HepG2 (cell line): ENCODE results near the gene PARM1. TPM values are rescaled to one million over a fixed set of nuclear protein-coding genes. Genes with fewer than 3 reads are reported as not detected.

Source experiments
- ATAC-seq: fragments of 200-7000 bp; cut with Tn5 transposase; 3 replicates; pipeline ENCODE4 v1.9.1; 2020; ENCODE audit warnings: mild to moderate bottlenecking, moderate library complexity
- BruUV-seq: library from RNA; stranded (reverse); fragments of 400-500 nt; replicated peaks from 2 replicates; lab custom pipeline; 2021; lab: Mats Ljungman, UMichigan
- CTCF ChIA-PET: fragments of 300-600 bp; formaldehyde crosslinking; extraction: SDS; loops from one replicate; lab custom pipeline; 2021; ENCODE audit warnings: low total read pairs, inconsistent platforms, low intra/inter-chr PET ratio; lab: Yijun Ruan, JAX
- POLR2A ChIA-PET: fragments of 350-600 bp; sonication (Branson Sonifier 250); formaldehyde crosslinking; loops from one replicate; lab custom pipeline; 2020; ENCODE audit warnings: antibody characterized with exemption, inconsistent platforms; lab: Yijun Ruan, JAX
- DNase-seq: peaks from one replicate; pipeline ENCODE4 v3.0.0-alpha.2; 2015; ENCODE audit warnings: low spot score
- FAIRE-seq: peaks from 3 replicates; lab custom pipeline; 2011; peaks lifted over from hg19 to GRCh38; lab: Jason Lieb, UNC
- H2AFZ ChIP-seq: one replicate; pipeline ENCODE4 v1.6.1; 2011; ENCODE audit warnings: low read length, inconsistent platforms
- H3K27ac ChIP-seq: fragments of 300-600 bp; 3 replicates; pipeline ENCODE4 v1.8.0; 2011; ENCODE audit warnings: mixed run types, mild to moderate bottlenecking, mixed read lengths, low read length, inconsistent platforms; ENCODE audit not compliant: insufficient read depth; ENCODE audit errors: extremely low read length
- H3K27me3 ChIP-seq, 2 experiments: fragments of 200-600 bp in 1 of 2; 2 replicates in 1 of 2; 3 replicates in 1 of 2; pipeline versions ENCODE4 v1.6.0 to v1.8.0; 2011; ENCODE audit warnings: low read length in 2 of 2, mild to moderate bottlenecking in 2 of 2, moderate library complexity in 2 of 2, inconsistent platforms in 1 of 2; ENCODE audit not compliant: insufficient read depth in 2 of 2, control insufficient read depth in 1 of 2
- H3K36me3 ChIP-seq, 2 experiments: fragments of 200-600 bp in 1 of 2; replicated peaks in 1 of 2; 2 replicates in 1 of 2; 3 replicates in 1 of 2; pipeline versions ENCODE4 v1.5.1 to v1.8.0; 2011; ENCODE audit warnings: low read length in 2 of 2, inconsistent platforms in 1 of 2; ENCODE audit not compliant: insufficient read depth in 2 of 2, control insufficient read depth in 1 of 2
- H3K4me1 ChIP-seq: 2 replicates; pipeline ENCODE4 v1.5.1; 2012; ENCODE audit warnings: low read length, inconsistent platforms; ENCODE audit not compliant: insufficient read depth
- H3K4me2 ChIP-seq: 2 replicates; pipeline ENCODE4 v1.6.0; 2011; ENCODE audit warnings: low read depth, low read length, inconsistent platforms
- H3K4me3 ChIP-seq, 3 experiments: fragments of 200-600 bp in 1 of 3; sonication (generic), shearing (Covaris generic) in 1 of 3; replicated peaks in 1 of 3; 2 replicates each; pipeline ENCODE4 v1.5.1; 2011 to 2016; ENCODE audit warnings: low read length in 3 of 3, inconsistent platforms in 2 of 3, low read depth in 2 of 3, mild to moderate bottlenecking in 2 of 3, control low read depth in 1 of 3, mixed read lengths in 1 of 3; ENCODE audit not compliant: insufficient read depth in 1 of 3
- H3K79me2 ChIP-seq: one replicate; pipeline ENCODE4 v1.6.1; 2011; ENCODE audit warnings: low read length, inconsistent platforms; ENCODE audit not compliant: insufficient read depth
- H3K9ac ChIP-seq: 2 replicates; pipeline ENCODE4 v1.6.0; 2011; ENCODE audit warnings: mild to moderate bottlenecking, low read depth, low read length, inconsistent platforms; ENCODE audit not compliant: insufficient read depth
- H3K9me3 ChIP-seq: 2 replicates; pipeline ENCODE4 v1.5.1; 2012; ENCODE audit warnings: mild to moderate bottlenecking, low read length
- H4K20me1 ChIP-seq: 2 replicates; pipeline ENCODE4 v1.6.0; 2011; ENCODE audit warnings: inconsistent platforms, mild to moderate bottlenecking, low read length, moderate library complexity; ENCODE audit not compliant: insufficient read depth
- ARID2 ChIP-seq: sonication (generic); formaldehyde crosslinking; IDR thresholded peaks from 2 replicates; pipeline ENCODE4 v1.8.1; 2022; ENCODE audit warnings: mild to moderate bottlenecking, missing genetic modification reagents, borderline replicate concordance
- ASH2L ChIP-seq: fragments of 300-600, 200-600 bp; sonication (generic); IDR thresholded peaks from 2 replicates; pipeline ENCODE4 v1.7.0; 2017; ENCODE audit warnings: low read depth, mild to moderate bottlenecking, moderate library complexity, mixed read lengths, low read length; ENCODE audit not compliant: insufficient read length
- CC2D1A ChIP-seq: sonication (generic); formaldehyde crosslinking; IDR thresholded peaks from 2 replicates; pipeline ENCODE4 v1.8.1; 2023; ENCODE audit warnings: mild to moderate bottlenecking, missing genetic modification reagents
- FOXK2 ChIP-seq: fragments of 450-650 bp; IDR thresholded peaks from 2 replicates; pipeline ENCODE4 v1.6.1; 2016
- HNRNPH1 ChIP-seq: fragments of 200-400 bp; formaldehyde crosslinking; optimal IDR thresholded peaks from 2 replicates; pipeline ENCODE3; 2017; ENCODE audit warnings: mild to moderate bottlenecking, low read depth, low read length
- MYC ChIP-seq: sonication (generic); formaldehyde crosslinking; IDR thresholded peaks from 2 replicates; pipeline ENCODE4 v1.9.0; 2021; ENCODE audit warnings: missing genetic modification reagents, borderline replicate concordance
- RXRA ChIP-seq: sonication (generic); formaldehyde crosslinking; IDR thresholded peaks from 2 replicates; pipeline ENCODE4 v1.5.1; 2020; ENCODE audit warnings: missing genetic modification reagents
- ZNF282 ChIP-seq: fragments of 450-650 bp; IDR thresholded peaks from 2 replicates; pipeline ENCODE4 v1.6.1; 2018; ENCODE audit not compliant: partially characterized antibody
- ZNF510 ChIP-seq: sonication (generic); formaldehyde crosslinking; IDR thresholded peaks from 2 replicates; pipeline ENCODE4 v1.4.0; 2020; ENCODE audit warnings: low read depth, mild to moderate bottlenecking, missing genetic modification reagents
- WGBS: methylation state at CpG from one replicate; pipeline ENCODE4 v1.1.6; 2017; ENCODE audit warnings: low lambda C conversion rate; 5-methylcytosine and 5-hydroxymethylcytosine counted together
- in situ Hi-C: cut with HindIII; loops from 2 replicates; pipeline ENCODE4 v1.10.0; 2017; ENCODE audit warnings: low pct_unique_long_range_greater_than_20kb; ENCODE audit not compliant: extremely low pct_ligation_motif_present
- intact Hi-C: fragments of 100-400 bp; cut with micrococcal nuclease; formaldehyde crosslinking; loops from one replicate; pipeline ENCODE4 v1.10.0; 2022; ENCODE audit not compliant: unreplicated experiment
- polyA plus RNA-seq, 8 experiments: library from polyadenylated mRNA; depleted of rRNA in 3 of 8; stranded (reverse) in 7 of 8; unstranded in 1 of 8; fragments of >200 nt; fragmentation: Illumina TruSeq in 4 of 8; extraction: Trizol in 4 of 8; gene quantifications; 2 replicates each; pipeline versions ENCODE4 v1.2.1 to v1.2.3, GENCODE V29; 2011 to 2016; ENCODE audit warnings: low read depth in 4 of 8, missing spikeins in 1 of 8, mixed read lengths in 1 of 8; ENCODE audit not compliant: insufficient read depth in 1 of 8
- total RNA-seq, 5 experiments: library from RNA; depleted of rRNA; stranded (reverse); fragments of >200 nt; fragmentation: Illumina TruSeq; extraction: Trizol; gene quantifications; 2 replicates each; pipeline ENCODE4 v1.2.3, GENCODE V29; 2016; ENCODE audit warnings: low read depth in 1 of 5
- TF ChIP-seq, protein P1 (sequence below): sonication (generic); formaldehyde crosslinking; IDR thresholded peaks from 2 replicates; pipeline ENCODE4 v1.4.0; 2020; ENCODE audit warnings: mild to moderate bottlenecking, missing genetic modification reagents
- TF ChIP-seq, protein P2 (sequence below): sonication (generic); formaldehyde crosslinking; IDR thresholded peaks from 2 replicates; pipeline ENCODE4 v1.5.0; 2020; ENCODE audit warnings: missing genetic modification reagents
- TF ChIP-seq, protein P3 (sequence below): conservative IDR thresholded peaks from 2 replicates; pipeline ENCODE4 v1.6.1; 2018; ENCODE audit warnings: missing genetic modification reagents
- TF ChIP-seq, protein P4 (sequence below): sonication (generic); formaldehyde crosslinking; IDR thresholded peaks from 2 replicates; pipeline ENCODE4 v1.5.0; 2020; ENCODE audit warnings: missing genetic modification reagents

PARM1 gene
- total and polyA plus RNA-seq, 2 of the 13 experiments (the other 11 are each of a cell fraction or from before 2014, with no cell fraction given) = not detected

DNA sequence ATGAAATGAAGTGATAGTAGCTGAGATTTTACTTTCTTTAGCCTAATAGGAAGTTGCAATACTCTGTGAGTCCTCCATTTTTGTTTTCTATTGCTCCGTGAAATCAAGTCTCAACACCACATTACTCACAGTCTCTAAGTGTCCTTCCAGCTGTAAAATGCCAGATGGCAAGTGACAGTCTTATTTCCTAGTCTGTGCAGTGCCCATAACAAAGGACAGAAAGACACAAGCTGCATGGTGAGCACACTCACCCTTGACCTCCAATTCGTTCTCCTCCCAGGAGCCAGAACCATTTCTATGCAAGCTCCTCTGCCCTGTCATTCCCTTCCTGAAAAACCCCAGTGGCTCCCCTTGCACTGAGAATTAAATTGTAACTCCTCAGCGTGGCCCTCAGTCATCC is 101.6 kb downstream of the PARM1 start (continued):
- TF ChIP-seq FOXK2 = no peak
- no peak for TF ChIP-seq RXRA (CRISPR knock-in tag)
- no peak for TF ChIP-seq ZNF510 (CRISPR knock-in tag)
- TF ChIP-seq, protein P1, sequence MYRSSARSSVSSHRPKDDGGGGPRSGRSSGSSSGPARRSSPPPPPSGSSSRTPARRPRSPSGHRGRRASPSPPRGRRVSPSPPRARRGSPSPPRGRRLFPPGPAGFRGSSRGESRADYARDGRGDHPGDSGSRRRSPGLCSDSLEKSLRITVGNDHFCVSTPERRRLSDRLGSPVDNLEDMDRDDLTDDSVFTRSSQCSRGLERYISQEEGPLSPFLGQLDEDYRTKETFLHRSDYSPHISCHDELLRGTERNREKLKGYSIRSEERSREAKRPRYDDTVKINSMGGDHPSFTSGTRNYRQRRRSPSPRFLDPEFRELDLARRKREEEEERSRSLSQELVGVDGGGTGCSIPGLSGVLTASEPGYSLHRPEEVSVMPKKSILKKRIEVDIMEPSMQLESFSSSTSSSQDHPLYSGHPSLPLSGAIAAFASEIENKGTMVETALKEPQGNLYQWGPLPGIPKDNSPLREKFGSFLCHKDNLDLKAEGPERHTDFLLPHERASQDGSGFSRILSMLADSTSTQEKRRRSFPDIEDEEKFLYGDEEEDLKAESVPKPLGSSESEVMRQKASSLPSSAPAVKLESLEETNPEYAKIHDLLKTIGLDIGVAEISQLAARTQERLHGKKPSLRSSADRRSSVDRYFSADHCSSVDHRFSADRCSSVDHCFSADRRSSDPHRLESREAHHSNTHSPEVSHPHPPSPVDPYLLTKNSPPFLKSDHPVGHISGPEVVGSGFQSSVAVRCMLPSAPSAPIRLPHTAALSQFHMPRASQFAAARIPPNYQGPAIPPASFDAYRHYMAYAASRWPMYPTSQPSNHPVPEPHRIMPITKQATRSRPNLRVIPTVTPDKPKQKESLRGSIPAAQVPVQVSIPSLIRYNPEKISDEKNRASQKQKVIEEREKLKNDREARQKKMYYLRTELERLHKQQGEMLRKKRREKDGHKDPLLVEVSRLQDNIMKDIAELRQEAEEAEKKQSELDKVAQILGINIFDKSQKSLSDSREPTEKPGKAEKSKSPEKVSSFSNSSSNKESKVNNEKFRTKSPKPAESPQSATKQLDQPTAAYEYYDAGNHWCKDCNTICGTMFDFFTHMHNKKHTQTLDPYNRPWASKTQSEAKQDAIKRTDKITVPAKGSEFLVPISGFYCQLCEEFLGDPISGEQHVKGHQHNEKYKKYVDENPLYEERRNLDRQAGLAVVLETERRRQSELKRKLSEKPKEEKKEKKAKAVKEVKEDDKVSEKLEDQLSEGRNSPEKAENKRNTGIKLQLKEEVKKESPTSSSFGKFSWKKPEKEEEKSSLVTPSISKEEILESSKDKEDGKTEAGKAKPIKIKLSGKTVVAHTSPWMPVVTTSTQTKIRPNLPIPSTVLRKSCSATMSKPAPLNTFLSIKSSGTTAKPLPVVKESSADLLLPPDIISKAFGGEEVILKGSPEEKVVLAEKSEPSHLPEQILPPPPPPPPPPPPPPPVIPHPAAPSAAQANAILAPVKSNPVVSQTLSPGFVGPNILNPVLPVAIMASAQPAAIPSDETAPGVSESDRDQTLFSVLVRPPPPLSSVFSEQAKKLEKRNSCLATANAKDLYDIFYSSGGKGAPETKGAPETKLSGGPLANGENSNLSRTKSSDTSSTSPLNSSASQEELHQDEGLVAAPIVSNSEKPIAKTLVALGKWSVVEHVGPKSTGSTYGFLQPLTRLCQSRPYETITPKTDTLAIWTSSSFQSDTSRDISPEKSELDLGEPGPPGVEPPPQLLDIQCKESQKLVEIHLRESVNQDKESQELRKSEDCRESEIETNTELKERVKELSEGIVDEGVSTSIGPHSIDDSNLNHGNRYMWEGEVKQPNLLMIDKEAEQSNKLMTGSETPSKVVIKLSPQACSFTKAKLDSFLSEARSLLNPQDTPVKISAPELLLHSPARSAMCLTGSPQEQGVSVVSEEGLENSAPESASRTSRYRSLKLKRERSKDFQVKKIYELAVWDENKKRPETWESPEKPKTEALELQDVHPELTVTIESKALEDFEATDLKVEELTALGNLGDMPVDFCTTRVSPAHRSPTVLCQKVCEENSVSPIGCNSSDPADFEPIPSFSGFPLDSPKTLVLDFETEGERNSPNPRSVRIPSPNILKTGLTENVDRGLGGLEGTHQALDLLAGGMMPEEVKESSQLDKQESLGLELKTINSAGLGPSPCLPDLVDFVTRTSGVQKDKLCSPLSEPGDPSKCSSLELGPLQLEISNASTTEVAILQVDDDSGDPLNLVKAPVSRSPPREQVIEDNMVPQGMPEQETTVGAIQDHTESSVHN (CRISPR knock-in tag) = no peak

DNA sequence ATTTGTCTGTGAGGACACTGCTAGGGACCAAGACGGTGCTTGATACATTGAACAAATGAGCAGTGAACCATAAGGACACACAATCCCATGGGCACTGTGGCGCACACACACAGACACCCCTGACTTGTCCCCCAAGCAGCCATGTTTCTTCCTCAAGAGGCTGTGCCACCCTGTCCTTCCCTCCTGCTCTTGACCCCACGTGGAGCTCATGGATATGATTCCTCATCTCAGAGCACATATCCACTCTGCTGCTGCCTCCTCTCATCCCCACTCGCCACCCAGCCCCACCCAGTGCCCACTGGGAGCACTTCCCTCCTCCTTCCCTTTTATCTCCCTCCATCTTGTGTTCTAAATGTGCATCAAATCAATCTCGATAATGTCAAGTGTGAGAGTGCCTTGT is 102.4 kb downstream of the PARM1 start:
- no peak overlapping the region for H3K4me2 ChIP-seq
- H3K27ac ChIP-seq = no peak overlapping the region
- no peaks in the 10 kb centered on the region for H3K9me3 ChIP-seq
- FAIRE-seq = no peak
- H3K4me3 ChIP-seq = no peak overlapping the region
- BruUV-seq = no TSS peak
- no peaks in the 10 kb centered on the region for H4K20me1 ChIP-seq
- 30% methylated on average over 5 of the region's 5 CpGs for WGBS
- H2AFZ ChIP-seq = no peak overlapping the region
- CTCF ChIA-PET = no interaction called here
- no peak overlapping the region for H3K9ac ChIP-seq
- no peaks in the 10 kb centered on the region for H3K27me3 ChIP-seq
- in situ Hi-C loops = no loop called here
- no peaks in the 10 kb centered on the region for H3K36me3 ChIP-seq
- ATAC-seq = no peak
- POLR2A ChIA-PET = no interaction called here
- DNase-seq = no peak
- intact Hi-C loops = no loop called here
- H3K79me2 ChIP-seq = no peaks in the 10 kb centered on the region
- no peaks in the 10 kb centered on the region for H3K4me1 ChIP-seq
- TF ChIP-seq, protein P2, sequence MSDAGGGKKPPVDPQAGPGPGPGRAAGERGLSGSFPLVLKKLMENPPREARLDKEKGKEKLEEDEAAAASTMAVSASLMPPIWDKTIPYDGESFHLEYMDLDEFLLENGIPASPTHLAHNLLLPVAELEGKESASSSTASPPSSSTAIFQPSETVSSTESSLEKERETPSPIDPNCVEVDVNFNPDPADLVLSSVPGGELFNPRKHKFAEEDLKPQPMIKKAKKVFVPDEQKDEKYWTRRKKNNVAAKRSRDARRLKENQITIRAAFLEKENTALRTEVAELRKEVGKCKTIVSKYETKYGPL = no peak
- TF ChIP-seq ZNF282 (no peak), MYC (CRISPR knock-in tag) (no peak), ARID2 (CRISPR knock-in tag) (no peak), ASH2L (no peak), HNRNPH1 (no peak), CC2D1A (CRISPR knock-in tag) (no peak)
- TF ChIP-seq, protein P3, sequence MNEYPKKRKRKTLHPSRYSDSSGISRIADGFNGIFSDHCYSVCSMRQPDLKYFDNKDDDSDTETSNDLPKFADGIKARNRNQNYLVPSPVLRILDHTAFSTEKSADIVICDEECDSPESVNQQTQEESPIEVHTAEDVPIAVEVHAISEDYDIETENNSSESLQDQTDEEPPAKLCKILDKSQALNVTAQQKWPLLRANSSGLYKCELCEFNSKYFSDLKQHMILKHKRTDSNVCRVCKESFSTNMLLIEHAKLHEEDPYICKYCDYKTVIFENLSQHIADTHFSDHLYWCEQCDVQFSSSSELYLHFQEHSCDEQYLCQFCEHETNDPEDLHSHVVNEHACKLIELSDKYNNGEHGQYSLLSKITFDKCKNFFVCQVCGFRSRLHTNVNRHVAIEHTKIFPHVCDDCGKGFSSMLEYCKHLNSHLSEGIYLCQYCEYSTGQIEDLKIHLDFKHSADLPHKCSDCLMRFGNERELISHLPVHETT (CRISPR knock-in tag) = no peak
- TF ChIP-seq, protein P4, sequence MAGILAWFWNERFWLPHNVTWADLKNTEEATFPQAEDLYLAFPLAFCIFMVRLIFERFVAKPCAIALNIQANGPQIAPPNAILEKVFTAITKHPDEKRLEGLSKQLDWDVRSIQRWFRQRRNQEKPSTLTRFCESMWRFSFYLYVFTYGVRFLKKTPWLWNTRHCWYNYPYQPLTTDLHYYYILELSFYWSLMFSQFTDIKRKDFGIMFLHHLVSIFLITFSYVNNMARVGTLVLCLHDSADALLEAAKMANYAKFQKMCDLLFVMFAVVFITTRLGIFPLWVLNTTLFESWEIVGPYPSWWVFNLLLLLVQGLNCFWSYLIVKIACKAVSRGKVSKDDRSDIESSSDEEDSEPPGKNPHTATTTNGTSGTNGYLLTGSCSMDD (CRISPR knock-in tag) = no peak
